NCI-H1436 treated with DMSO at 0.1 percent for 48 hours (cell line): ENCODE measurements around the gene LMO4.
A peak's percentile ranks its signal among the peaks of the same experiment; 100 is the strongest.

ENCODE experiments used
- DNase-seq: peaks from one replicate; lab custom pipeline; 2025; lab: John Stamatoyannopoulos, UW

LMO4 gene

GRCh38 chr1:87328272-87329050 lies at the start of gene LMO4:
Gene LMO4 (plus strand): TSS chr1:87328880. CDS start chr1:87332016, 3,136 bp downstream.
- DNase-seq, result peak; percentile 89

- no peak for DNase-seq
Measured at GRCh38 chr1:87279536-87279875, 49.2 kb upstream of the LMO4 start.

- DNase-seq, result no peak
Measured at GRCh38 chr1:87279966-87280535, 48.6 kb upstream of the LMO4 start.

GRCh38 chr1:87284456-87285240 lies 44.0 kb upstream of the LMO4 start:
- no peak for DNase-seq

GRCh38 chr1:87291107-87291506 lies 37.6 kb upstream of the LMO4 start:
- DNase-seq, result no peak

- peak; percentile 59 for DNase-seq
Measured at GRCh38 chr1:87292684-87293493, 35.8 kb upstream of the LMO4 start.

- no peak for DNase-seq
Measured at GRCh38 chr1:87294633-87295032, 34.0 kb upstream of the LMO4 start.

GRCh38 chr1:87295445-87296110 lies 33.1 kb upstream of the LMO4 start:
- DNase-seq, result no peak

- no peak for DNase-seq
Measured at GRCh38 chr1:87296206-87296605, 32.5 kb upstream of the LMO4 start.

GRCh38 chr1:87299661-87300060 lies 29.0 kb upstream of the LMO4 start:
- no peak for DNase-seq

- DNase-seq, result no peak
Measured at GRCh38 chr1:87300628-87301027, 28.1 kb upstream of the LMO4 start.

- DNase-seq, result no peak
Measured at GRCh38 chr1:87305151-87305550, 23.5 kb upstream of the LMO4 start.

- no peak for DNase-seq
Measured at GRCh38 chr1:87305762-87306161, 22.9 kb upstream of the LMO4 start.

GRCh38 chr1:87307306-87307705 lies 21.4 kb upstream of the LMO4 start:
- no peak for DNase-seq

- DNase-seq, result no peak
Measured at GRCh38 chr1:87307931-87308330, 20.7 kb upstream of the LMO4 start.

GRCh38 chr1:87314091-87314490 lies 14.6 kb upstream of the LMO4 start:
- DNase-seq, result no peak

- DNase-seq, result no peak
Measured at GRCh38 chr1:87318056-87318650, 10.5 kb upstream of the LMO4 start.

- DNase-seq, result no peak
Measured at GRCh38 chr1:87318806-87319205, 9.9 kb upstream of the LMO4 start.

GRCh38 chr1:87325982-87326738 lies 2.5 kb upstream of the LMO4 start:
- peak; percentile 83 for DNase-seq
